ENCODE data around the gene INPP5K.

- TF ChIP-seq CTCF (conservative IDR thresholded peaks at IDR 0.05): no peak
- no peak for TF ChIP-seq EZH2 (IDR thresholded peaks at IDR 0.05; ENCODE audit: low read depth)
These were observed 25.0 kb upstream of the INPP5K start for GRCh38 chr17:1541367-1541904.

All from PC-9 (cell line).